ENCODE measurements around the gene PLEK. TPM values are rescaled to one million over a fixed set of nuclear protein-coding genes. Genes with fewer than 3 reads are reported as not detected.
"Not testable (repeated sequence)": the region's sequence is repeated elsewhere in the genome, so short reads cannot be mapped to it uniquely, and the experiment has no call there.

The PLEK gene
- total and polyA plus RNA-seq, 12 donors = 4.5 to 29.4 (median 11.7) TPM

- no peak overlapping the region for H3K27ac ChIP-seq
- H3K27me3 ChIP-seq = peaks cover 11% of the 10 kb centered on the region
- no peaks in the 10 kb centered on the region for H3K9me3 ChIP-seq (replicated peaks in 1 of 3)
- no peak for DNase-seq
- intact Hi-C loops (cut with DNase I) = no loop called here
- WGBS, 4 donors = 80 to 91% (median 84%) methylated on average over 1 of the region's 1 CpG
- no peak overlapping the region for H3K4me3 ChIP-seq
- H3K36me3 ChIP-seq (replicated peaks in 1 of 2) = no peaks in the 10 kb centered on the region
- no peak for TF ChIP-seq POLR2A (IDR thresholded peaks at IDR 0.05)
- TF ChIP-seq CTCF (IDR thresholded peaks at IDR 0.05) = no peak
- H3K4me1 ChIP-seq (replicated peaks in 1 of 2) = no peaks in the 10 kb centered on the region
These were observed 22.6 kb upstream of the PLEK start for GRCh38 chr2:68342470-68342869.

GRCh38 chr2:68344031-68344430, 21.1 kb upstream of the PLEK start:
- no peaks in the 10 kb centered on the region for H3K9me3 ChIP-seq (replicated peaks in 1 of 3)

GRCh38 chr2:68345129-68345875, 19.8 kb upstream of the PLEK start:
- DNase-seq = no peak
- H3K27me3 ChIP-seq = peaks cover 9% of the 10 kb centered on the region
- intact Hi-C loops (cut with DNase I) = no loop called here
- no peaks in the 10 kb centered on the region for H3K9me3 ChIP-seq (replicated peaks in 1 of 3)
- WGBS, 4 donors = 70 to 83% (median 75%) methylated on average over 9 of the region's 9 CpGs
- H3K36me3 ChIP-seq (replicated peaks in 1 of 2) = no peaks in the 10 kb centered on the region
- H3K4me1 ChIP-seq (replicated peaks in 1 of 2) = no peaks in the 10 kb centered on the region
- H3K27ac ChIP-seq = no peak overlapping the region
- no peak for TF ChIP-seq POLR2A (IDR thresholded peaks at IDR 0.05)
- no peak for TF ChIP-seq CTCF (IDR thresholded peaks at IDR 0.05)
- no peak overlapping the region for H3K4me3 ChIP-seq

More at GRCh38 chr2:68344031-68344430, 21.1 kb upstream of the PLEK start:
- TF ChIP-seq CTCF (IDR thresholded peaks at IDR 0.05) (no peak), POLR2A (IDR thresholded peaks at IDR 0.05) (no peak)
- H3K27ac ChIP-seq = no peak overlapping the region
- WGBS, 4 donors = 59 to 77% (median 72%) methylated on average over 1 of the region's 1 CpG
- intact Hi-C loops (cut with DNase I) = no loop called here
- H3K36me3 ChIP-seq (replicated peaks in 1 of 2) = no peaks in the 10 kb centered on the region
- DNase-seq = no peak
- no peaks in the 10 kb centered on the region for H3K4me1 ChIP-seq (replicated peaks in 1 of 2)
- peaks cover 11% of the 10 kb centered on the region for H3K27me3 ChIP-seq
- H3K4me3 ChIP-seq = no peak overlapping the region

GRCh38 chr2:68349091-68349490, 16.0 kb upstream of the PLEK start:
- H3K36me3 ChIP-seq (replicated peaks in 1 of 2); H3K9me3 ChIP-seq (replicated peaks in 1 of 3); H3K4me1 ChIP-seq (replicated peaks in 1 of 2); intact Hi-C loops (cut with DNase I); H3K4me3 ChIP-seq; H3K27ac ChIP-seq; H3K27me3 ChIP-seq; DNase-seq: not testable (repeated sequence)
- 70 to 87% (median 78%) methylated on average over 4 of the region's 4 CpGs for WGBS, 4 donors

- no peaks in the 10 kb centered on the region for H3K36me3 ChIP-seq (replicated peaks in 1 of 2)
- H3K27ac ChIP-seq = no peak overlapping the region
- no peaks in the 10 kb centered on the region for H3K4me1 ChIP-seq (replicated peaks in 1 of 2)
- TF ChIP-seq CTCF (IDR thresholded peaks at IDR 0.05) = no peak
- TF ChIP-seq POLR2A (IDR thresholded peaks at IDR 0.05) = no peak
- WGBS, 4 donors = 71 to 75% (median 74%) methylated on average over 6 of the region's 6 CpGs
- DNase-seq = no peak
- intact Hi-C loops (cut with DNase I) = no loop called here
- no peaks in the 10 kb centered on the region for H3K27me3 ChIP-seq
- H3K9me3 ChIP-seq (replicated peaks in 1 of 3) = no peaks in the 10 kb centered on the region
- no peak overlapping the region for H3K4me3 ChIP-seq
These were observed 13.1 kb upstream of the PLEK start for GRCh38 chr2:68351997-68352396.

All from adrenal gland (tissue), 12 donors.